Activated T-helper 9 cell treated with anti-CD3 and anti-CD28 coated beads, Interleukin-2, amount 50 U/mL, for 16 hours (primary cell): ENCODE measurements around the gene NDRG2.

Experiments used
- DNase-seq: peaks from one replicate; pipeline ENCODE4 v3.0.0-alpha.2; 2020; ENCODE audit warnings: low read depth

Gene NDRG2

GRCh38 chr14:21033133-21033698, 8.4 kb upstream of the NDRG2 start:
- no peak for DNase-seq

- DNase-seq = no peak
Measured at GRCh38 chr14:21032326-21033132, 7.7 kb upstream of the NDRG2 start.

- DNase-seq = no peak
Measured at GRCh38 chr14:21030531-21030930, 5.7 kb upstream of the NDRG2 start.

- no peak for DNase-seq
Measured at GRCh38 chr14:21029917-21030316, 5.1 kb upstream of the NDRG2 start, which contains the start of gene TPPP2. TPPP2 (plus strand) TSS chr14:21030217; CDS start chr14:21030582, 365 bp downstream.

GRCh38 chr14:21026988-21027315, 2.1 kb upstream of the NDRG2 start:
- no peak for DNase-seq

- no peak for DNase-seq
Measured at GRCh38 chr14:21026274-21026987, 1.6 kb upstream of the NDRG2 start.

GRCh38 chr14:21025371-21026273, 761 bp upstream of the NDRG2 start:
- no peak for DNase-seq

- DNase-seq = no peak
Measured at GRCh38 chr14:21023817-21024584, 860 bp downstream of the NDRG2 start.

- DNase-seq = no peak
Measured at GRCh38 chr14:21023174-21023573, 1.7 kb downstream of the NDRG2 start.

- DNase-seq = no peak
Measured at GRCh38 chr14:21022686-21023085, 2.2 kb downstream of the NDRG2 start.

- no peak for DNase-seq
Measured at GRCh38 chr14:21020977-21021545, 3.8 kb downstream of the NDRG2 start.

- DNase-seq = no peak
Measured at GRCh38 chr14:21019366-21019765, 5.5 kb downstream of the NDRG2 start.

- no peak for DNase-seq
Measured at GRCh38 chr14:21018781-21019180, 6.1 kb downstream of the NDRG2 start.

- DNase-seq = no peak
Measured at GRCh38 chr14:21018286-21018685, 6.6 kb downstream of the NDRG2 start.

GRCh38 chr14:21017528-21018245, 7.2 kb downstream of the NDRG2 start:
- DNase-seq = no peak

GRCh38 chr14:21016413-21017190, 8.3 kb downstream of the NDRG2 start:
- no peak for DNase-seq

GRCh38 chr14:21015312-21015711, 9.5 kb downstream of the NDRG2 start:
- DNase-seq = no peak

GRCh38 chr14:21014761-21015190, 10.1 kb downstream of the NDRG2 start:
- DNase-seq = peak; percentile 64

- no peak for DNase-seq
Measured at GRCh38 chr14:21011136-21011535, 13.7 kb downstream of the NDRG2 start.
